HCT116 (cell line): ENCODE measurements around the gene HEXD. TPM values are rescaled to one million over a fixed set of nuclear protein-coding genes. Genes with fewer than 3 reads are reported as not detected.

Source experiments
- ATAC-seq: fragments of 200-7000 bp; cut with Tn5 transposase; 2 replicates; pipeline ENCODE4 v1.9.1; 2020; ENCODE audit warnings: mild to moderate bottlenecking, moderate library complexity
- BruUV-seq: library from RNA; stranded (reverse); fragments of 400-500 nt; replicated peaks from 2 replicates; lab custom pipeline; 2021; lab: Mats Ljungman, UMichigan
- CTCF ChIA-PET: fragments of 300-600 bp; sonication (Branson Sonifier 250); formaldehyde crosslinking; loops from one replicate; lab custom pipeline; 2021; ENCODE audit warnings: antibody characterized with exemption; lab: Charles Lee
- POLR2A ChIA-PET: fragments of 300-600, 350-600 bp; sonication (Branson Sonifier 250); formaldehyde crosslinking; loops from one replicate; lab custom pipeline; 2021; ENCODE audit warnings: antibody characterized with exemption; lab: Charles Lee
- RAD21 ChIA-PET, 2 experiments: fragments of 300-600 bp; sonication (Branson Sonifier 250); formaldehyde crosslinking; loops; one replicate each; lab custom pipeline; 2023; ENCODE audit warnings: low total read pairs in 2 of 2; ENCODE audit not compliant: uncharacterized antibody in 2 of 2, unreplicated experiment in 2 of 2, low non-redundant PET in 1 of 2; lab: Charles Lee
- DNase-seq: peaks from one replicate; pipeline ENCODE4 v3.0.0-alpha.2; 2010; ENCODE audit warnings: low read depth, low spot score
- H2AFZ ChIP-seq: fragments of 200-600 bp; shearing (Covaris generic), sonication (generic); 2 replicates; pipeline ENCODE4 v1.6.1; 2017; ENCODE audit warnings: low read depth, mixed run types, mixed read lengths, antibody characterized with exemption, low read length; ENCODE audit not compliant: poor library complexity, severe bottlenecking
- H3K27ac ChIP-seq: 2 replicates; pipeline ENCODE4 v1.5.1; 2012; ENCODE audit warnings: low read depth, low read length
- H3K27me3 ChIP-seq: fragments of 200-600 bp; sonication (generic); 2 replicates; pipeline ENCODE4 v1.6.1; 2016; ENCODE audit warnings: mixed run types, low read length, mixed read lengths; ENCODE audit not compliant: insufficient read depth
- H3K36me3 ChIP-seq, 2 experiments: fragments of 200-500 bp in 1 of 2; fragments of 200-600 bp in 1 of 2; sonication (Bioruptor generic) in 1 of 2; sonication (generic) in 1 of 2; 2 replicates each; pipeline versions ENCODE4 v1.5.1 to v1.6.1; 2014 to 2016; ENCODE audit warnings: low read length in 2 of 2, inconsistent platforms in 1 of 2, mixed read lengths in 1 of 2, mixed run types in 1 of 2; ENCODE audit not compliant: insufficient read depth in 2 of 2, control insufficient read depth in 1 of 2
- H3K4me1 ChIP-seq, 2 experiments: fragments of 200-600 bp in 1 of 2; sonication (generic) in 1 of 2; 2 replicates each; pipeline versions ENCODE4 v1.5.1 to v1.6.1; 2012 to 2017; ENCODE audit warnings: low read length in 2 of 2, inconsistent platforms in 1 of 2, mild to moderate bottlenecking in 1 of 2, mixed read lengths in 1 of 2, mixed run types in 1 of 2, moderate library complexity in 1 of 2; ENCODE audit not compliant: insufficient read depth in 2 of 2, control insufficient read depth in 1 of 2
- H3K4me2 ChIP-seq: fragments of 200-600 bp; sonication (generic); 2 replicates; pipeline ENCODE4 v1.6.1; 2017; ENCODE audit warnings: mixed run types, low read length, mixed read lengths
- H3K4me3 ChIP-seq, 2 experiments: fragments of 200-600 bp in 1 of 2; sonication (generic) in 1 of 2; replicated peaks in 1 of 2; 2 replicates each; pipeline ENCODE4 v1.5.1; 2011 to 2016; ENCODE audit warnings: low read length in 2 of 2, control low read depth in 1 of 2, low read depth in 1 of 2, mild to moderate bottlenecking in 1 of 2, mixed read lengths in 1 of 2, mixed run types in 1 of 2
- H3K79me2 ChIP-seq: fragments of 200-600 bp; sonication (generic); 2 replicates; pipeline ENCODE4 v1.6.1; 2017; ENCODE audit warnings: mild to moderate bottlenecking, mixed run types, low read length, moderate library complexity, mixed read lengths; ENCODE audit not compliant: insufficient read depth
- H3K9ac ChIP-seq: fragments of 200-600 bp; sonication (generic); 2 replicates; pipeline ENCODE4 v1.6.1; 2016; ENCODE audit warnings: low read length, mixed read lengths
- H3K9me2 ChIP-seq: fragments of 200-600 bp; sonication (generic), shearing (Covaris generic); 2 replicates; pipeline ENCODE4 v1.6.1; 2017; ENCODE audit warnings: mixed run types, mild to moderate bottlenecking, moderate library complexity; ENCODE audit not compliant: insufficient read depth
- H3K9me3 ChIP-seq, 2 experiments: fragments of 200-500 bp in 1 of 2; fragments of 200-600 bp in 1 of 2; sonication (Bioruptor generic) in 1 of 2; sonication (generic) in 1 of 2; 2 replicates each; pipeline ENCODE4 v1.6.1; 2014 to 2017; ENCODE audit warnings: low read length in 2 of 2, mixed read lengths in 2 of 2, inconsistent platforms in 1 of 2, low read depth in 1 of 2, mild to moderate bottlenecking in 1 of 2, mixed run types in 1 of 2, moderate library complexity in 1 of 2; ENCODE audit not compliant: control insufficient read depth in 1 of 2, insufficient read depth in 1 of 2
- H4K20me1 ChIP-seq: fragments of 200-600 bp; sonication (generic), shearing (Covaris generic); 2 replicates; pipeline ENCODE4 v1.6.1; 2017; ENCODE audit warnings: mixed run types, mild to moderate bottlenecking, moderate library complexity; ENCODE audit not compliant: insufficient read depth
- ATF3 ChIP-seq: IDR thresholded peaks from 2 replicates; pipeline ENCODE4 v1.6.1; 2012
- CEBPB ChIP-seq: IDR thresholded peaks from 2 replicates; pipeline ENCODE4 v1.6.1; 2012; ENCODE audit warnings: low read depth
- EGR1 ChIP-seq: IDR thresholded peaks from 2 replicates; pipeline ENCODE4 v1.6.1; 2012; ENCODE audit warnings: low read depth
- ELF1 ChIP-seq: IDR thresholded peaks from 2 replicates; pipeline ENCODE4 v1.6.1; 2012; ENCODE audit warnings: low read depth, borderline replicate concordance
- EZH2 ChIP-seq: fragments of 200-600 bp; sonication (generic); IDR thresholded peaks from 2 replicates; pipeline ENCODE4 v1.6.1; 2017; ENCODE audit warnings: antibody characterized with exemption, mixed run types
- FOSL1 ChIP-seq: IDR thresholded peaks from 2 replicates; pipeline ENCODE4 v1.6.1; 2012; ENCODE audit warnings: low read depth
- MAX ChIP-seq: IDR thresholded peaks from 2 replicates; pipeline ENCODE4 v1.6.1; 2012
- POLR2A ChIP-seq: IDR thresholded peaks from 2 replicates; pipeline ENCODE4 v1.7.0; 2011; ENCODE audit warnings: borderline replicate concordance; ENCODE audit not compliant: insufficient read depth, insufficient read length; ENCODE audit errors: extremely low read depth
- TCF7L2 ChIP-seq: IDR thresholded peaks from 2 replicates; pipeline ENCODE4 v1.7.0; 2011; ENCODE audit warnings: borderline replicate concordance, inconsistent platforms; ENCODE audit not compliant: insufficient read depth, insufficient read length; ENCODE audit errors: extremely low read depth
- YY1 ChIP-seq: IDR thresholded peaks from 2 replicates; pipeline ENCODE4 v1.6.1; 2011; ENCODE audit warnings: low read length, low read depth, moderate library complexity, mild to moderate bottlenecking; ENCODE audit not compliant: insufficient replicate concordance; ENCODE audit errors: extremely low read depth
- intact Hi-C: fragments of 100-400 bp; cut with micrococcal nuclease; formaldehyde crosslinking; loops from 2 replicates; pipeline ENCODE4 v1.10.0; 2022
- total RNA-seq: library from RNA; stranded (reverse); gene quantifications from one replicate; pipeline ENCODE4 v1.2.1, GENCODE V29; 2021; ENCODE audit not compliant: unreplicated experiment
- TF ChIP-seq, protein P1 (sequence below): IDR thresholded peaks from 2 replicates; pipeline ENCODE4 v1.6.1; 2012; ENCODE audit warnings: low read depth

HEXD gene
- total RNA-seq, 1 experiment from 2014 or later = 45.2 TPM

GRCh38 chr17:82408938-82409318 lies 9.2 kb upstream of the HEXD start:
- BruUV-seq = no TSS peak
- CTCF ChIA-PET = no interaction called here

More at GRCh38 chr17:82408938-82409318, 9.2 kb upstream of the HEXD start:
- ChIA-PET RAD21 (no interaction called here), POLR2A (no interaction called here)
- Histone ChIP-seq H3K9me2 (no peaks in the 10 kb centered on the region), H3K79me2 (no peaks in the 10 kb centered on the region; the same call in 1 of the 2 replicates), H3K4me2 (no peak overlapping the region), H3K4me3 (no peak overlapping the region), H4K20me1 (no peaks in the 10 kb centered on the region), H3K4me1 (peaks cover 14 to 17% of the 10 kb centered on the region in 2 experiments), H2AFZ (no peak overlapping the region), H3K27me3 (no peaks in the 10 kb centered on the region), H3K27ac (no peak overlapping the region), H3K9me3 (no peaks in the 10 kb centered on the region), H3K36me3 (peaks cover 2 to 8% of the 10 kb centered on the region in 2 experiments; a peak in 2 of 4 replicates), H3K9ac (no peak overlapping the region)
- intact Hi-C loops = no loop called here
- DNase-seq (no peak), ATAC-seq (no peak)
- TF ChIP-seq CEBPB (no peak), EZH2 (no peak), ATF3 (no peak), FOSL1 (no peak), MAX (no peak), EGR1 (no peak), TCF7L2 (no peak), ELF1 (no peak), YY1 (no peak), POLR2A (no peak)
- TF ChIP-seq, protein P1, sequence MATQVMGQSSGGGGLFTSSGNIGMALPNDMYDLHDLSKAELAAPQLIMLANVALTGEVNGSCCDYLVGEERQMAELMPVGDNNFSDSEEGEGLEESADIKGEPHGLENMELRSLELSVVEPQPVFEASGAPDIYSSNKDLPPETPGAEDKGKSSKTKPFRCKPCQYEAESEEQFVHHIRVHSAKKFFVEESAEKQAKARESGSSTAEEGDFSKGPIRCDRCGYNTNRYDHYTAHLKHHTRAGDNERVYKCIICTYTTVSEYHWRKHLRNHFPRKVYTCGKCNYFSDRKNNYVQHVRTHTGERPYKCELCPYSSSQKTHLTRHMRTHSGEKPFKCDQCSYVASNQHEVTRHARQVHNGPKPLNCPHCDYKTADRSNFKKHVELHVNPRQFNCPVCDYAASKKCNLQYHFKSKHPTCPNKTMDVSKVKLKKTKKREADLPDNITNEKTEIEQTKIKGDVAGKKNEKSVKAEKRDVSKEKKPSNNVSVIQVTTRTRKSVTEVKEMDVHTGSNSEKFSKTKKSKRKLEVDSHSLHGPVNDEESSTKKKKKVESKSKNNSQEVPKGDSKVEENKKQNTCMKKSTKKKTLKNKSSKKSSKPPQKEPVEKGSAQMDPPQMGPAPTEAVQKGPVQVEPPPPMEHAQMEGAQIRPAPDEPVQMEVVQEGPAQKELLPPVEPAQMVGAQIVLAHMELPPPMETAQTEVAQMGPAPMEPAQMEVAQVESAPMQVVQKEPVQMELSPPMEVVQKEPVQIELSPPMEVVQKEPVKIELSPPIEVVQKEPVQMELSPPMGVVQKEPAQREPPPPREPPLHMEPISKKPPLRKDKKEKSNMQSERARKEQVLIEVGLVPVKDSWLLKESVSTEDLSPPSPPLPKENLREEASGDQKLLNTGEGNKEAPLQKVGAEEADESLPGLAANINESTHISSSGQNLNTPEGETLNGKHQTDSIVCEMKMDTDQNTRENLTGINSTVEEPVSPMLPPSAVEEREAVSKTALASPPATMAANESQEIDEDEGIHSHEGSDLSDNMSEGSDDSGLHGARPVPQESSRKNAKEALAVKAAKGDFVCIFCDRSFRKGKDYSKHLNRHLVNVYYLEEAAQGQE = no peak
